Transverse colon (tissue), 4 donors: ENCODE data around the gene EPS8. TPM values are rescaled to one million over a fixed set of nuclear protein-coding genes. Genes with fewer than 3 reads are reported as not detected.

Source experiments
- DNase-seq: peaks from one replicate; pipeline ENCODE4 v3.0.0-alpha.2; 2019
- H3K27ac ChIP-seq, 4 donors: fragments of 200-600 bp; sonication (generic); 2 replicates each; pipeline ENCODE4 v1.5.1; 2016 to 2018; ENCODE audit warnings: inconsistent platforms in 4 of 4
- H3K27me3 ChIP-seq: fragments of 200-600 bp; sonication (generic); 2 replicates; pipeline ENCODE4 v1.5.1; 2017; ENCODE audit warnings: inconsistent platforms
- H3K36me3 ChIP-seq, 4 donors: fragments of 200-600 bp; sonication (generic); 2 replicates each; pipeline ENCODE4 v1.5.1; 2017 to 2019; ENCODE audit warnings: inconsistent platforms in 4 of 4
- H3K4me1 ChIP-seq, 4 donors: fragments of 200-600 bp; sonication (generic); 2 replicates each; pipeline ENCODE4 v1.5.1; 2017 to 2020; ENCODE audit warnings: inconsistent platforms in 4 of 4
- H3K4me3 ChIP-seq, 4 donors: fragments of 200-600 bp; sonication (generic); 1 replicate in 1 of 4; 2 replicates in 3 of 4; pipeline versions ENCODE4 v1.5.1 to v1.6.1; 2017 to 2019; ENCODE audit warnings: inconsistent platforms in 4 of 4
- H3K9me3 ChIP-seq, 2 donors: fragments of 200-600 bp; sonication (generic); 2 replicates each; pipeline ENCODE4 v1.5.1; 2017 to 2019; ENCODE audit warnings: inconsistent platforms in 2 of 2
- EP300 ChIP-seq: sonication (generic); formaldehyde crosslinking; IDR thresholded peaks from one replicate; pipeline ENCODE4 v1.6.1; 2017; ENCODE audit warnings: antibody characterized with exemption, low read depth
- POLR2A ChIP-seq: fragments of 450-650 bp; IDR thresholded peaks from one replicate; pipeline ENCODE4 v1.6.1; 2016; ENCODE audit warnings: antibody characterized with exemption, mild to moderate bottlenecking, moderate library complexity
- POLR2AphosphoS5 ChIP-seq, 3 donors: sonication (generic); formaldehyde crosslinking; IDR thresholded peaks; one replicate each; pipeline ENCODE4 v1.6.1; 2016; ENCODE audit warnings: antibody characterized with exemption in 3 of 3
- WGBS, 2 donors: methylation state at CpG; one replicate each; pipeline ENCODE4 v1.1.5; 2018; ENCODE audit warnings: low coverage in 1 of 2; 5-methylcytosine and 5-hydroxymethylcytosine counted together
- in situ Hi-C, 4 donors: fragments of 200-750 bp; cut with MboI; loops; one replicate each; pipeline versions ENCODE4 v1.15.0 to v1.15.1; 2017; ENCODE audit warnings: low sequenced_read_pairs in 3 of 4, low pct_ligation_motif_present in 1 of 4, low pct_unique_long_range_greater_than_20kb in 1 of 4
- intact Hi-C: fragments of 100-400 bp; cut with DNase I; formaldehyde crosslinking; loops from one replicate; pipeline ENCODE4 v1.15.1; 2023; ENCODE audit warnings: low total_unique reads
- total RNA-seq, 4 donors: library from RNA; depleted of rRNA; stranded (reverse); fragments of >200 nt; gene quantifications; one replicate each; pipeline ENCODE4 v1.1.0, GENCODE V29; 2016
- TF ChIP-seq, protein P1 (sequence below), 5 experiments: fragments of 200-600 bp in 3 of 5; fragments of 450-650 bp in 2 of 5; sonication (generic) in 3 of 5; IDR thresholded peaks; 1 replicate in 2 of 5; 2 replicates in 3 of 5; pipeline ENCODE4 v1.5.1; 2016 to 2017; ENCODE audit warnings: antibody characterized with exemption in 5 of 5, inconsistent platforms in 3 of 5, mild to moderate bottlenecking in 2 of 5, moderate library complexity in 1 of 5

The EPS8 gene
- total RNA-seq, 4 donors from 2014 or later = 55.1 to 180 (median 140) TPM

- Histone ChIP-seq H3K4me3 (no peak overlapping the region), H3K36me3 (no peaks in the 10 kb centered on the region), H3K4me1 (peaks cover 13 to 80% (median 49%) of the 10 kb centered on the region in 4 donors), H3K27me3 (no peaks in the 10 kb centered on the region), H3K9me3 (no peaks in the 10 kb centered on the region), H3K27ac (no peak overlapping the region)
- 55 to 57% methylated on average over 2 of the region's 2 CpGs for WGBS, 2 donors
- TF ChIP-seq POLR2A = no peak
- TF ChIP-seq EP300 = no peak
- TF ChIP-seq, protein P1, sequence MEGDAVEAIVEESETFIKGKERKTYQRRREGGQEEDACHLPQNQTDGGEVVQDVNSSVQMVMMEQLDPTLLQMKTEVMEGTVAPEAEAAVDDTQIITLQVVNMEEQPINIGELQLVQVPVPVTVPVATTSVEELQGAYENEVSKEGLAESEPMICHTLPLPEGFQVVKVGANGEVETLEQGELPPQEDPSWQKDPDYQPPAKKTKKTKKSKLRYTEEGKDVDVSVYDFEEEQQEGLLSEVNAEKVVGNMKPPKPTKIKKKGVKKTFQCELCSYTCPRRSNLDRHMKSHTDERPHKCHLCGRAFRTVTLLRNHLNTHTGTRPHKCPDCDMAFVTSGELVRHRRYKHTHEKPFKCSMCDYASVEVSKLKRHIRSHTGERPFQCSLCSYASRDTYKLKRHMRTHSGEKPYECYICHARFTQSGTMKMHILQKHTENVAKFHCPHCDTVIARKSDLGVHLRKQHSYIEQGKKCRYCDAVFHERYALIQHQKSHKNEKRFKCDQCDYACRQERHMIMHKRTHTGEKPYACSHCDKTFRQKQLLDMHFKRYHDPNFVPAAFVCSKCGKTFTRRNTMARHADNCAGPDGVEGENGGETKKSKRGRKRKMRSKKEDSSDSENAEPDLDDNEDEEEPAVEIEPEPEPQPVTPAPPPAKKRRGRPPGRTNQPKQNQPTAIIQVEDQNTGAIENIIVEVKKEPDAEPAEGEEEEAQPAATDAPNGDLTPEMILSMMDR (IDR thresholded peaks at IDR 0.05) = no peak
- TF ChIP-seq POLR2AphosphoS5 (IDR thresholded peaks at IDR 0.05) = no peak
- in situ Hi-C loops = no loop called here
- no peak for DNase-seq
- intact Hi-C loops = no loop called here
These were observed 72.6 kb downstream of the EPS8 start for GRCh38 chr12:15716581-15716980.

GRCh38 chr12:15714256-15714655 lies 74.9 kb downstream of the EPS8 start:
- in situ Hi-C loops = no loop called here
- intact Hi-C loops = no loop called here

GRCh38 chr12:15712823-15713660 lies 76.1 kb downstream of the EPS8 start:
- intact Hi-C loops (no loop called here), in situ Hi-C loops (no loop called here)
- no peaks in the 10 kb centered on the region for H3K36me3 ChIP-seq
- H3K4me1 ChIP-seq = peaks cover 0 to 68% (median 26%) of the 10 kb centered on the region in 4 donors
- WGBS, 2 donors = 39 to 40% methylated on average over 7 to 8 of the region's 8 CpGs
- TF ChIP-seq EP300 (no peak), POLR2AphosphoS5 (IDR thresholded peaks at IDR 0.05) (peak; percentile 56 to 94 (median 92)), POLR2A (peak; percentile 79)
- peak overlapping the region in 3 of 4 donors; percentile 3 to 35 (median 18) for H3K4me3 ChIP-seq
- peak; percentile 81 for DNase-seq
- no peaks in the 10 kb centered on the region for H3K27me3 ChIP-seq
- H3K27ac ChIP-seq = peak overlapping the region; percentile 82 to 87 (median 84)
- H3K9me3 ChIP-seq = no peaks in the 10 kb centered on the region

More at GRCh38 chr12:15714256-15714655, 74.9 kb downstream of the EPS8 start:
- 33 to 76% methylated on average over 1 to 2 of the region's 2 CpGs for WGBS, 2 donors
- H3K4me3 ChIP-seq = no peak overlapping the region
- no peak for DNase-seq
- no peaks in the 10 kb centered on the region for H3K36me3 ChIP-seq
- no peaks in the 10 kb centered on the region for H3K27me3 ChIP-seq
- H3K27ac ChIP-seq = peak overlapping the region; percentile 82 to 87 (median 84)
- peaks cover 8 to 70% (median 38%) of the 10 kb centered on the region in 4 donors for H3K4me1 ChIP-seq
- no peaks in the 10 kb centered on the region for H3K9me3 ChIP-seq
- TF ChIP-seq POLR2AphosphoS5 (IDR thresholded peaks at IDR 0.05) (no peak), POLR2A (no peak), EP300 (no peak)
- TF ChIP-seq, protein P1 (IDR thresholded peaks at IDR 0.05) = no peak

- H3K27me3 ChIP-seq = no peaks in the 10 kb centered on the region
- in situ Hi-C loops = no loop called here
- DNase-seq = no peak
- H3K36me3 ChIP-seq = no peaks in the 10 kb centered on the region
- intact Hi-C loops = no loop called here
- TF ChIP-seq, protein P1 (IDR thresholded peaks at IDR 0.05) = no peak
- no peak for TF ChIP-seq EP300
- TF ChIP-seq POLR2A = no peak
- no peak for TF ChIP-seq POLR2AphosphoS5 (IDR thresholded peaks at IDR 0.05)
- H3K9me3 ChIP-seq = no peaks in the 10 kb centered on the region
- peak overlapping the region in 2 of 4 donors; percentile 18 to 35 for H3K4me3 ChIP-seq
- H3K4me1 ChIP-seq = peaks cover 0 to 70% (median 24%) of the 10 kb centered on the region in 4 donors
- 41 to 50% methylated on average over 1 of the region's 1 CpG for WGBS, 2 donors
- peak overlapping the region; percentile 82 to 87 (median 84) for H3K27ac ChIP-seq
These were observed 77.0 kb downstream of the EPS8 start for GRCh38 chr12:15712160-15712559.
